Muscle layer of colon (tissue), 2 donors: ENCODE results near the gene DCTN3.

Experiments
- H3K27ac ChIP-seq: one replicate; pipeline ENCODE4 v1.7.0; 2013; ENCODE audit warnings: low read depth, mild to moderate bottlenecking, low read length, moderate library complexity
- H3K27me3 ChIP-seq, 2 donors: one replicate each; pipeline ENCODE4 v1.7.0; 2013; ENCODE audit warnings: low read length in 2 of 2, mild to moderate bottlenecking in 2 of 2; ENCODE audit not compliant: insufficient read depth in 2 of 2, control insufficient read depth in 1 of 2
- H3K36me3 ChIP-seq: one replicate; pipeline ENCODE4 v1.7.0; 2013; ENCODE audit warnings: mild to moderate bottlenecking, low read length; ENCODE audit not compliant: insufficient read depth
- H3K4me1 ChIP-seq: one replicate; pipeline ENCODE4 v1.7.0; 2013; ENCODE audit warnings: mild to moderate bottlenecking, low read length; ENCODE audit not compliant: insufficient read depth
- H3K4me3 ChIP-seq, 2 donors: one replicate each; pipeline ENCODE4 v1.7.0; 2013; ENCODE audit warnings: low read length in 2 of 2, low read depth in 1 of 2, mild to moderate bottlenecking in 1 of 2, moderate library complexity in 1 of 2
- H3K9ac ChIP-seq: one replicate; pipeline ENCODE4 v1.7.0; 2013; ENCODE audit warnings: low read length
- H3K9me3 ChIP-seq: one replicate; pipeline ENCODE4 v1.7.0; 2013; ENCODE audit warnings: mild to moderate bottlenecking, low read length
- donor health status: abdominal sarcoma.
- donor health status: Adenocarcinoma of cecum.

DCTN3 gene

GRCh38 chr9:34620061-34620994 is at the start of gene DCTN3:
TSS of gene DCTN3 (minus strand) at chr9:34620495. CDS start at chr9:34620464, 31 bp downstream.
- H3K36me3 ChIP-seq = peaks cover 32% of the 10 kb centered on the region
- peak within 1 kb of the TSS; percentile 36 for H3K27ac ChIP-seq
- H3K4me1 ChIP-seq = peaks cover 18% of the 10 kb centered on the region
- H3K9me3 ChIP-seq = no peaks in the 10 kb centered on the region
- H3K9ac ChIP-seq = peak within 1 kb of the TSS; percentile 8
- H3K4me3 ChIP-seq = peak within 1 kb of the TSS; percentile 67 to 74
- H3K27me3 ChIP-seq = peaks cover 25 to 42% of the 10 kb centered on the region in 2 donors

- peak overlapping the region; percentile 59 to 64 for H3K4me3 ChIP-seq
- H3K36me3 ChIP-seq = peaks cover 17% of the 10 kb centered on the region
- no peaks in the 10 kb centered on the region for H3K9me3 ChIP-seq
- peak overlapping the region; percentile 96 for H3K27ac ChIP-seq
- peak overlapping the region; percentile 88 for H3K9ac ChIP-seq
- peaks cover 18% of the 10 kb centered on the region for H3K4me1 ChIP-seq
- no peaks in the 10 kb centered on the region for H3K27me3 ChIP-seq
These were observed 45.3 kb upstream of the DCTN3 start for GRCh38 chr9:34665381-34666250.

DNA sequence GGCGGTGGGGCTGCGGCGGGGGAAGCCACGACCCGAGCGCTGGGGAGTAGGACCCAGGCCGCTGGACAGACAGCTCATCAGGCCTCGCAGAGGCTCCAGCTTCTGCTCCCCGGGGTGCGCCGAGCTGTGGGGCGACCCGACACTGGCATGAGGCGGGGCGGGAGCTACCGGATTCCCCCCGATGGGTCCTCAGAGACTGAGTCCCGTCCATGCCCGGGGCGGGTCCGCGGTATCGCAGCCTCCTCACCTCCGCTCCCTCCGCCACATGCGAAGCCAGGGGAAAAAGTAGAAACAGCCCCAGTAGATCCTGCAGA is 44.7 kb upstream of the DCTN3 start:
- H3K4me1 ChIP-seq = peaks cover 18% of the 10 kb centered on the region
- peak overlapping the region; percentile 28 for H3K9ac ChIP-seq
- H3K27ac ChIP-seq = peak overlapping the region; percentile 81
- H3K27me3 ChIP-seq = no peaks in the 10 kb centered on the region
- H3K9me3 ChIP-seq = no peaks in the 10 kb centered on the region
- peaks cover 23% of the 10 kb centered on the region for H3K36me3 ChIP-seq
- H3K4me3 ChIP-seq = peak overlapping the region; percentile 40 to 64

DNA sequence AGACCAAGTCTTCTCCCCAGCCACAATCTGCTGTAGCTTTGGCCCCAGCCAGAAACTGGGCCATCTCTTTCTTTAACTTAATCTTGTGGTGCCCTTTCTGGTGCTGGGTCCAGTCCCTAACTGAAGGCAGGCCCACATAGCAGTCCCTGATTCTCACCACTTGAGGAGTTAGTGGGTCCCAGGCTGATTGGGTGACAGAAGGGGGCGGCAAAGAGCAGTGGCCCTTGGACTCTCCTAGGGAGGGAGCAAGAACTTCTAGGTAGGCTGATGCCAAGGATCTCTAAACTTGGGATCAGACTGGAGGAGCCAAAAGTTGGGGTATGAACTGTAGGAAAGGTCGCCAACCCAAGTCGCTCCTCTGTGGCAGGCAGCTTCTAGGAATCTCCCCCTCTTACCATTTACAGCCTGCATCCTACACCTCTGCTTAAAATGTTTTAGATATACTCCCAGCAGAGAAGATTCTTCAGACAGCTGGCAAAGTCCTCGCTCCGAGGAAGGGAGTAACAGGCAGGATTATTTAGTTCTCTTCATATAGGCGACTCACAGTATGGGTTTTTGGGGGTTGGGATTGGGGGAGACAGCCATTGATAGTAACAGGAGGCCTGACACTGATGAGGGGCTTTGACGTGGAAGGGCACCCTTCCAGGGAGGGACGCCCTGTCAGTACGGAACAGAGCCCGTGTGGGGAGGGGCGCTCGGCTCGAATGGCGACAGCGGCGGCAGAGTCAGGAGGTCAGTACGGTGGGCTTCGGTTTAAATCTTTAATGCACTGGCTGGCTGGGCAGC is 44.2 kb upstream of the DCTN3 start:
- H3K27ac ChIP-seq = peak overlapping the region; percentile 81
- peak overlapping the region; percentile 40 to 64 for H3K4me3 ChIP-seq
- peaks cover 29% of the 10 kb centered on the region for H3K36me3 ChIP-seq
- H3K9me3 ChIP-seq = no peaks in the 10 kb centered on the region
- peak overlapping the region; percentile 28 for H3K9ac ChIP-seq
- peaks cover 18% of the 10 kb centered on the region for H3K4me1 ChIP-seq
- no peaks in the 10 kb centered on the region for H3K27me3 ChIP-seq

DNA sequence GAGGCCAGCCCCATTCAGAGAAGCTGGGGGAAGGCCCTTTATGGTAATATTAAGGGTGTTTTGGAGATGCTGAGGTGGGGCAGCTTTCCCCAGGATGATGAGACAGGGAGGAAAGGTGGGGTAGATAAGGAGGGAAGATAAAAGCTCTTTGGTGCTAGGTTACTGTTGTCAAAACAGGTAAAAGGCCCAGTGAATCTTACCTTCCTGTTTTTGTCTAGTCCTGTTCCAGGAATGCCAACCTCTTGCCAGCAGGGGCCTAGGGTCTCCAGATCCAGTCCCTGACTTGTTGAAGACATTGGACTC is 43.0 kb upstream of the DCTN3 start:
- Histone ChIP-seq H3K27ac (no peak overlapping the region), H3K27me3 (no peaks in the 10 kb centered on the region), H3K9ac (no peak overlapping the region), H3K4me3 (no peak overlapping the region), H3K36me3 (peaks cover 32% of the 10 kb centered on the region), H3K4me1 (peaks cover 18% of the 10 kb centered on the region), H3K9me3 (no peaks in the 10 kb centered on the region)

GRCh38 chr9:34662526-34663302 is 42.4 kb upstream of the DCTN3 start, which contains the start of gene CCL27:
TSS of gene CCL27 (minus strand) at chr9:34662657. CDS start at chr9:34662633, 24 bp downstream.
- peaks cover 32% of the 10 kb centered on the region for H3K36me3 ChIP-seq
- H3K4me3 ChIP-seq = no peak within 1 kb of the TSS
- no peak within 1 kb of the TSS for H3K9ac ChIP-seq
- H3K9me3 ChIP-seq = no peaks in the 10 kb centered on the region
- H3K27me3 ChIP-seq = no peaks in the 10 kb centered on the region
- peaks cover 18% of the 10 kb centered on the region for H3K4me1 ChIP-seq
- no peak within 1 kb of the TSS for H3K27ac ChIP-seq

GRCh38 chr9:34659592-34660253 is 39.4 kb upstream of the DCTN3 start:
- H3K9ac ChIP-seq = no peak overlapping the region
- no peak overlapping the region for H3K4me3 ChIP-seq
- H3K9me3 ChIP-seq = no peaks in the 10 kb centered on the region
- H3K27me3 ChIP-seq = no peaks in the 10 kb centered on the region
- peaks cover 42% of the 10 kb centered on the region for H3K36me3 ChIP-seq
- no peak overlapping the region for H3K27ac ChIP-seq
- H3K4me1 ChIP-seq = peaks cover 20% of the 10 kb centered on the region

- no peak overlapping the region for H3K27ac ChIP-seq
- H3K27me3 ChIP-seq = no peaks in the 10 kb centered on the region
- H3K36me3 ChIP-seq = peaks cover 42% of the 10 kb centered on the region
- peaks cover 22% of the 10 kb centered on the region for H3K4me1 ChIP-seq
- H3K9me3 ChIP-seq = no peaks in the 10 kb centered on the region
- no peak overlapping the region for H3K4me3 ChIP-seq
- no peak overlapping the region for H3K9ac ChIP-seq
These were observed 38.2 kb upstream of the DCTN3 start for GRCh38 chr9:34658461-34658860.

DNA sequence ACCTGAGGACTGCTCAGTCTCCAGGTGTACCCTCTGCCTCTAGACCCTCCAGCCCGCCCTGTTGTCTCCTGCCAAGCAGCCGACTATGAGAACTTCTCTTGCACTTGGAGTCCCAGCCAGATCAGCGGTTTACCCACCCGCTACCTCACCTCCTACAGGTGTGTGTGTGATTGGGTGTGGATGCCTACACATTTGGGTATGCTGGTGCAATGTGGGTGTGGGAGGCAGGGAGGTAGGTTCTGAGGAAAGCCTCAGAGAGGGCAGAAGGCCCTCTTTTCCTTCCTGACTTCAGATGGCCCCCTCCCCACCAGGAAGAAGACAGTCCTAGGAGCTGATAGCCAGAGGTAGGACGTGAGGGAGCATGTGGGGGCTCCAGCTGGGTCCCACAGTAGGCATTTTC is 36.7 kb upstream of the DCTN3 start:
- Histone ChIP-seq H3K36me3 (peaks cover 36% of the 10 kb centered on the region), H3K4me3 (no peak overlapping the region), H3K27me3 (no peaks in the 10 kb centered on the region), H3K9ac (no peak overlapping the region), H3K27ac (no peak overlapping the region), H3K9me3 (no peaks in the 10 kb centered on the region), H3K4me1 (peaks cover 37% of the 10 kb centered on the region)

GRCh38 chr9:34655394-34655793 is 35.1 kb upstream of the DCTN3 start:
- Histone ChIP-seq H3K4me3 (peak overlapping the region in 1 of 2 donors; percentile 53), H3K9ac (no peak overlapping the region), H3K27me3 (no peaks in the 10 kb centered on the region), H3K9me3 (no peaks in the 10 kb centered on the region), H3K27ac (peak overlapping the region; percentile 59), H3K4me1 (peaks cover 51% of the 10 kb centered on the region), H3K36me3 (peaks cover 24% of the 10 kb centered on the region)
